HepG2 (cell line): Measurements from ENCODE around the gene MGAT5. TPM values are rescaled to one million over a fixed set of nuclear protein-coding genes. Genes with fewer than 3 reads are reported as not detected.

Source experiments
- BCLAF1 ChIP-seq: fragments of 450-650 bp; IDR thresholded peaks from 2 replicates; pipeline ENCODE4 v1.6.1; 2017; ENCODE audit warnings: mild to moderate bottlenecking
- CEBPZ ChIP-seq: IDR thresholded peaks from 2 replicates; pipeline ENCODE4 v1.6.1; 2012; ENCODE audit warnings: low read length, improper control_type of control experiment
- GLI4 ChIP-seq: sonication (generic); formaldehyde crosslinking; IDR thresholded peaks from 2 replicates; pipeline ENCODE4 v1.5.1; 2020; ENCODE audit warnings: missing genetic modification reagents, mild to moderate bottlenecking, moderate library complexity, borderline replicate concordance
- HOXD1 ChIP-seq: sonication (generic); formaldehyde crosslinking; IDR thresholded peaks from 2 replicates; pipeline ENCODE4 v1.5.0; 2020; ENCODE audit warnings: missing genetic modification reagents
- KMT2B ChIP-seq: IDR thresholded peaks from 2 replicates; pipeline ENCODE4 v1.6.1; 2016; ENCODE audit warnings: missing genetic modification reagents, missing compliant biosample characterization
- MAFG ChIP-seq: sonication (generic); formaldehyde crosslinking; IDR thresholded peaks from 2 replicates; pipeline ENCODE4 v1.5.1; 2020; ENCODE audit warnings: mild to moderate bottlenecking, missing genetic modification reagents
- MLLT10 ChIP-seq: sonication (generic); formaldehyde crosslinking; IDR thresholded peaks from 2 replicates; pipeline ENCODE4 v1.4.0; 2020; ENCODE audit warnings: missing genetic modification reagents
- RBFOX2 ChIP-seq: fragments of 200-400 bp; formaldehyde crosslinking; IDR thresholded peaks from 2 replicates; pipeline ENCODE4 v1.6.1; 2017; ENCODE audit warnings: low read depth, mild to moderate bottlenecking, low read length
- RBM22 ChIP-seq: fragments of 200-400 bp; formaldehyde crosslinking; optimal IDR thresholded peaks from 2 replicates; pipeline ENCODE3; 2017; ENCODE audit warnings: mild to moderate bottlenecking, low read length, moderate library complexity
- RORA ChIP-seq: sonication (generic); formaldehyde crosslinking; IDR thresholded peaks from 2 replicates; pipeline ENCODE4 v1.5.0; 2020; ENCODE audit warnings: mild to moderate bottlenecking, missing genetic modification reagents, moderate library complexity
- SRSF9 ChIP-seq: fragments of 200-400 bp; formaldehyde crosslinking; IDR thresholded peaks from 2 replicates; pipeline ENCODE4 v1.6.1; 2018; ENCODE audit warnings: borderline replicate concordance, mild to moderate bottlenecking, low read depth, low read length; ENCODE audit not compliant: insufficient read depth, poor library complexity, severe bottlenecking
- TAF1 ChIP-seq: sonication (generic); formaldehyde crosslinking; IDR thresholded peaks from 2 replicates; pipeline ENCODE4 v1.4.0; 2020; ENCODE audit warnings: missing genetic modification reagents
- YY1 ChIP-seq: IDR thresholded peaks from 2 replicates; pipeline ENCODE4 v1.6.1; 2011; ENCODE audit warnings: low read length, low read depth, moderate library complexity, mild to moderate bottlenecking; ENCODE audit not compliant: insufficient read depth, insufficient replicate concordance
- ZKSCAN1 ChIP-seq: fragments of 150-350 bp; IDR thresholded peaks from 2 replicates; pipeline ENCODE4 v1.6.1; 2014; ENCODE audit warnings: low read length
- ZNF329 ChIP-seq: sonication (generic); formaldehyde crosslinking; IDR thresholded peaks from 2 replicates; pipeline ENCODE4 v1.9.0; 2021; ENCODE audit warnings: low read depth, mild to moderate bottlenecking, missing genetic modification reagents
- polyA plus RNA-seq, 8 experiments: library from polyadenylated mRNA; depleted of rRNA in 3 of 8; stranded (reverse) in 7 of 8; unstranded in 1 of 8; fragments of >200 nt; fragmentation: Illumina TruSeq in 4 of 8; extraction: Trizol in 4 of 8; gene quantifications; 2 replicates each; pipeline versions ENCODE4 v1.2.1 to v1.2.3, GENCODE V29; 2011 to 2016; ENCODE audit warnings: low read depth in 4 of 8, missing spikeins in 1 of 8, mixed read lengths in 1 of 8; ENCODE audit not compliant: insufficient read depth in 1 of 8
- total RNA-seq, 5 experiments: library from RNA; depleted of rRNA; stranded (reverse); fragments of >200 nt; fragmentation: Illumina TruSeq; extraction: Trizol; gene quantifications; 2 replicates each; pipeline ENCODE4 v1.2.3, GENCODE V29; 2016; ENCODE audit warnings: low read depth in 1 of 5
- TF ChIP-seq, protein P1 (sequence below): sonication (generic); formaldehyde crosslinking; IDR thresholded peaks from 2 replicates; pipeline ENCODE4 v1.5.0; 2020; ENCODE audit warnings: missing genetic modification reagents
- TF ChIP-seq, protein P2 (sequence below): sonication (generic); formaldehyde crosslinking; IDR thresholded peaks from 2 replicates; pipeline ENCODE4 v1.8.0; 2022; ENCODE audit warnings: missing genetic modification reagents, mild to moderate bottlenecking, moderate library complexity, borderline replicate concordance
- TF ChIP-seq, protein P3 (sequence below): sonication (generic); formaldehyde crosslinking; IDR thresholded peaks from 2 replicates; pipeline ENCODE4 v1.5.1; 2020; ENCODE audit warnings: missing genetic modification reagents, mild to moderate bottlenecking, borderline replicate concordance

Gene MGAT5
- total and polyA plus RNA-seq, 2 of the 13 experiments (the other 11 are each of a cell fraction or from before 2014, with no cell fraction given), result 33.1 to 60.2 TPM

GRCh38 chr2:134412639-134412999, 158.7 kb downstream of the MGAT5 start (continued):
- TF ChIP-seq BCLAF1, result no peak
- peak; percentile 51 for TF ChIP-seq RBM22
- no peak for TF ChIP-seq YY1
- no peak for TF ChIP-seq KMT2B (CRISPR knock-in tag)
- TF ChIP-seq ZNF329, result no peak
- peak; percentile 58 for TF ChIP-seq TAF1 (CRISPR knock-in tag)
- no peak for TF ChIP-seq MAFG (CRISPR knock-in tag)
- TF ChIP-seq CEBPZ, result no peak
- TF ChIP-seq GLI4 (CRISPR knock-in tag), result no peak
- TF ChIP-seq, protein P1, sequence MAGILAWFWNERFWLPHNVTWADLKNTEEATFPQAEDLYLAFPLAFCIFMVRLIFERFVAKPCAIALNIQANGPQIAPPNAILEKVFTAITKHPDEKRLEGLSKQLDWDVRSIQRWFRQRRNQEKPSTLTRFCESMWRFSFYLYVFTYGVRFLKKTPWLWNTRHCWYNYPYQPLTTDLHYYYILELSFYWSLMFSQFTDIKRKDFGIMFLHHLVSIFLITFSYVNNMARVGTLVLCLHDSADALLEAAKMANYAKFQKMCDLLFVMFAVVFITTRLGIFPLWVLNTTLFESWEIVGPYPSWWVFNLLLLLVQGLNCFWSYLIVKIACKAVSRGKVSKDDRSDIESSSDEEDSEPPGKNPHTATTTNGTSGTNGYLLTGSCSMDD, result no peak
- no peak for TF ChIP-seq HOXD1 (CRISPR knock-in tag)
- peak; percentile 44 for TF ChIP-seq RBFOX2
- no peak for TF ChIP-seq MLLT10 (CRISPR knock-in tag)
- no peak for TF ChIP-seq ZKSCAN1
- TF ChIP-seq SRSF9, result no peak
- TF ChIP-seq RORA (CRISPR knock-in tag), result no peak
- TF ChIP-seq, protein P2, sequence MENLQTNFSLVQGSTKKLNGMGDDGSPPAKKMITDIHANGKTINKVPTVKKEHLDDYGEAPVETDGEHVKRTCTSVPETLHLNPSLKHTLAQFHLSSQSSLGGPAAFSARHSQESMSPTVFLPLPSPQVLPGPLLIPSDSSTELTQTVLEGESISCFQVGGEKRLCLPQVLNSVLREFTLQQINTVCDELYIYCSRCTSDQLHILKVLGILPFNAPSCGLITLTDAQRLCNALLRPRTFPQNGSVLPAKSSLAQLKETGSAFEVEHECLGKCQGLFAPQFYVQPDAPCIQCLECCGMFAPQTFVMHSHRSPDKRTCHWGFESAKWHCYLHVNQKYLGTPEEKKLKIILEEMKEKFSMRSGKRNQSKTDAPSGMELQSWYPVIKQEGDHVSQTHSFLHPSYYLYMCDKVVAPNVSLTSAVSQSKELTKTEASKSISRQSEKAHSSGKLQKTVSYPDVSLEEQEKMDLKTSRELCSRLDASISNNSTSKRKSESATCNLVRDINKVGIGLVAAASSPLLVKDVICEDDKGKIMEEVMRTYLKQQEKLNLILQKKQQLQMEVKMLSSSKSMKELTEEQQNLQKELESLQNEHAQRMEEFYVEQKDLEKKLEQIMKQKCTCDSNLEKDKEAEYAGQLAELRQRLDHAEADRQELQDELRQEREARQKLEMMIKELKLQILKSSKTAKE (CRISPR knock-in tag), result no peak
- TF ChIP-seq, protein P3, sequence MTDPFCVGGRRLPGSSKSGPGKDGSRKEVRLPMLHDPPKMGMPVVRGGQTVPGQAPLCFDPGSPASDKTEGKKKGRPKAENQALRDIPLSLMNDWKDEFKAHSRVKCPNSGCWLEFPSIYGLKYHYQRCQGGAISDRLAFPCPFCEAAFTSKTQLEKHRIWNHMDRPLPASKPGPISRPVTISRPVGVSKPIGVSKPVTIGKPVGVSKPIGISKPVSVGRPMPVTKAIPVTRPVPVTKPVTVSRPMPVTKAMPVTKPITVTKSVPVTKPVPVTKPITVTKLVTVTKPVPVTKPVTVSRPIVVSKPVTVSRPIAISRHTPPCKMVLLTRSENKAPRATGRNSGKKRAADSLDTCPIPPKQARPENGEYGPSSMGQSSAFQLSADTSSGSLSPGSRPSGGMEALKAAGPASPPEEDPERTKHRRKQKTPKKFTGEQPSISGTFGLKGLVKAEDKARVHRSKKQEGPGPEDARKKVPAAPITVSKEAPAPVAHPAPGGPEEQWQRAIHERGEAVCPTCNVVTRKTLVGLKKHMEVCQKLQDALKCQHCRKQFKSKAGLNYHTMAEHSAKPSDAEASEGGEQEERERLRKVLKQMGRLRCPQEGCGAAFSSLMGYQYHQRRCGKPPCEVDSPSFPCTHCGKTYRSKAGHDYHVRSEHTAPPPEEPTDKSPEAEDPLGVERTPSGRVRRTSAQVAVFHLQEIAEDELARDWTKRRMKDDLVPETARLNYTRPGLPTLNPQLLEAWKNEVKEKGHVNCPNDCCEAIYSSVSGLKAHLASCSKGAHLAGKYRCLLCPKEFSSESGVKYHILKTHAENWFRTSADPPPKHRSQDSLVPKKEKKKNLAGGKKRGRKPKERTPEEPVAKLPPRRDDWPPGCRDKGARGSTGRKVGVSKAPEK (CRISPR knock-in tag), result peak; percentile 82; the same call in 1 of the 2 replicates
